ENCODE data around the gene SLC25A45.

The SLC25A45 gene

GRCh38 chr11:65376138-65376713 lies 6.2 kb downstream of the SLC25A45 start:
- TF ChIP-seq MYC (IDR thresholded peaks at IDR 0.05; ENCODE audit: low read depth, low read length) (no peak), POLR2A (IDR thresholded peaks at IDR 0.05; ENCODE audit: extremely low read depth, insufficient read length) (no peak), MAX (IDR thresholded peaks at IDR 0.05; ENCODE audit: low read depth, low read length) (no peak), CTCF (IDR thresholded peaks at IDR 0.05; ENCODE audit: low read depth, low read length) (no peak)
- no peak for DNase-seq (ENCODE audit: low read depth)
- H3K4me3 ChIP-seq (ENCODE audit: low read depth, low read length): no peak overlapping the region

GRCh38 chr11:65375012-65375411 lies 7.4 kb downstream of the SLC25A45 start:
- DNase-seq (ENCODE audit: low read depth): no peak
- H3K4me3 ChIP-seq (ENCODE audit: low read depth, low read length): no peak overlapping the region
- no peak for TF ChIP-seq MYC (IDR thresholded peaks at IDR 0.05; ENCODE audit: low read depth, low read length)
- no peak for TF ChIP-seq MAX (IDR thresholded peaks at IDR 0.05; ENCODE audit: low read depth, low read length)
- TF ChIP-seq POLR2A (IDR thresholded peaks at IDR 0.05; ENCODE audit: extremely low read depth, insufficient read length): no peak
- TF ChIP-seq CTCF (IDR thresholded peaks at IDR 0.05; ENCODE audit: low read depth, low read length): no peak

- H3K4me3 ChIP-seq (ENCODE audit: low read depth, low read length): no peak overlapping the region
- no peak for DNase-seq (ENCODE audit: low read depth)
- TF ChIP-seq CTCF (IDR thresholded peaks at IDR 0.05; ENCODE audit: low read depth, low read length) (no peak), MYC (IDR thresholded peaks at IDR 0.05; ENCODE audit: low read depth, low read length) (no peak), MAX (IDR thresholded peaks at IDR 0.05; ENCODE audit: low read depth, low read length) (no peak), POLR2A (IDR thresholded peaks at IDR 0.05; ENCODE audit: extremely low read depth, insufficient read length) (no peak)
Measured at GRCh38 chr11:65373839-65374580, 8.4 kb downstream of the SLC25A45 start.

GRCh38 chr11:65370659-65371049 lies 11.8 kb downstream of the SLC25A45 start:
- no peak overlapping the region for H3K4me3 ChIP-seq (ENCODE audit: low read depth, low read length)
- DNase-seq (ENCODE audit: low read depth): no peak
- TF ChIP-seq POLR2A (IDR thresholded peaks at IDR 0.05; ENCODE audit: extremely low read depth, insufficient read length) (no peak), MYC (IDR thresholded peaks at IDR 0.05; ENCODE audit: low read depth, low read length) (0 out of 2 replicates have a peak, but pooled peaks have one; percentile 7)

GRCh38 chr11:65366340-65366773 lies 16.1 kb downstream of the SLC25A45 start:
- H3K4me3 ChIP-seq (ENCODE audit: low read depth, low read length): no peak overlapping the region
- TF ChIP-seq CTCF (IDR thresholded peaks at IDR 0.05; ENCODE audit: low read depth, low read length) (peak; percentile 67), MAX (IDR thresholded peaks at IDR 0.05; ENCODE audit: low read depth, low read length) (0 out of 2 replicates have a peak, but pooled peaks have one; percentile 5), POLR2A (IDR thresholded peaks at IDR 0.05; ENCODE audit: extremely low read depth, insufficient read length) (no peak)
- peak; percentile 80 for DNase-seq (ENCODE audit: low read depth)

GRCh38 chr11:65363770-65364169 lies 18.7 kb downstream of the SLC25A45 start:
- no peak overlapping the region for H3K4me3 ChIP-seq (ENCODE audit: low read depth, low read length)
- no peak for DNase-seq (ENCODE audit: low read depth)
- no peak for TF ChIP-seq MAX (IDR thresholded peaks at IDR 0.05; ENCODE audit: low read depth, low read length)
- no peak for TF ChIP-seq MYC (IDR thresholded peaks at IDR 0.05; ENCODE audit: low read depth, low read length)
- no peak for TF ChIP-seq CTCF (IDR thresholded peaks at IDR 0.05; ENCODE audit: low read depth, low read length)
- TF ChIP-seq POLR2A (IDR thresholded peaks at IDR 0.05; ENCODE audit: extremely low read depth, insufficient read length): no peak

Measured in NB4 (cell line).